Right lobe of liver (tissue), 6 donors: ENCODE results near the gene HSPA1L. TPM values are rescaled to one million over a fixed set of nuclear protein-coding genes. Genes with fewer than 3 reads are reported as not detected.

Experiments used
- ATAC-seq, 4 donors: fragments of 200-7000 bp; cut with Tn5 transposase; one replicate each; pipeline ENCODE4 v1.9.1; 2020; ENCODE audit warnings: mild to moderate bottlenecking in 4 of 4, moderate library complexity in 4 of 4
- DNase-seq, 3 donors: peaks; one replicate each; pipeline ENCODE4 v3.0.0-alpha.2; 2020
- H3K27ac ChIP-seq, 3 donors: fragments of 200-600 bp; one replicate each; pipeline ENCODE4 v1.8.0; 2022
- H3K27me3 ChIP-seq, 2 donors: fragments of 200-600 bp; one replicate each; pipeline ENCODE4 v1.8.0; 2022
- H3K36me3 ChIP-seq, 4 donors: fragments of 200-600 bp; sonication (generic) in 1 of 4; one replicate each; pipeline versions ENCODE4 v1.5.1 to v1.8.0; 2017 to 2022; ENCODE audit warnings: control low read depth in 1 of 4
- H3K4me1 ChIP-seq, 4 donors: fragments of 200-600 bp; sonication (generic) in 1 of 4; one replicate each; pipeline versions ENCODE4 v1.5.1 to v1.8.0; 2017 to 2022; ENCODE audit warnings: control low read depth in 1 of 4
- H3K4me3 ChIP-seq, 3 donors: fragments of 200-600 bp; one replicate each; pipeline ENCODE4 v1.8.0; 2022
- H3K9me3 ChIP-seq, 4 donors: fragments of 200-600 bp; sonication (generic) in 1 of 4; one replicate each; pipeline versions ENCODE4 v1.5.1 to v1.8.0; 2017 to 2022; ENCODE audit warnings: control low read depth in 1 of 4
- CTCF ChIP-seq, 4 donors: fragments of 200-600 bp in 3 of 4; fragments of 450-650 bp in 1 of 4; IDR thresholded peaks; one replicate each; pipeline versions ENCODE4 v1.5.1 to v1.8.0; 2016 to 2022; ENCODE audit warnings: antibody characterized with exemption in 4 of 4, mild to moderate bottlenecking in 2 of 4
- POLR2A ChIP-seq: fragments of 450-650 bp; IDR thresholded peaks from one replicate; pipeline ENCODE4 v1.6.1; 2017; ENCODE audit warnings: antibody characterized with exemption, mild to moderate bottlenecking
- WGBS: methylation state at CpG from one replicate; pipeline ENCODE4 v1.1.6; 2018; ENCODE audit warnings: low coverage, low lambda C conversion rate; ENCODE audit not compliant: insufficient coverage; ENCODE audit errors: missing lambda C conversion rate; 5-methylcytosine and 5-hydroxymethylcytosine counted together
- intact Hi-C, 2 donors: fragments of 100-400 bp; cut with DNase I; formaldehyde crosslinking; loops; one replicate each; pipeline versions ENCODE4 v1.11.2 to v1.14.1; 2022
- total RNA-seq, 6 experiments: library from RNA; depleted of rRNA in 2 of 6; stranded (reverse); fragments of >200 nt in 2 of 6; fragmentation: NEBNext Ultra II Directional in 3 of 6; extraction: Animal tissue kit (Norgen Biotek cat#: 25700) in 3 of 6; gene quantifications; one replicate each; pipeline versions ENCODE4 v1.1.0 to v1.2.4, GENCODE V29; 2016 to 2023
- donor health status: DM: no; HTN: yes; CAD: no.
- donor health status: DM: no; HTN: no; CAD: no.
- donor health status: DM: no; HTN: no; CAD: no.
- donor health status: DM: no; HTN: yes; CAD: no.
- donor health status: DM: no; HTN: yes; CAD: no.

The HSPA1L gene
- total RNA-seq, 6 experiments from 2014 or later: 0.37 to 1.2 (median 0.56) TPM

- Histone ChIP-seq H3K4me1 (peaks cover 0 to 30% (median 6%) of the 10 kb centered on the region in 4 donors), H3K27me3 (no peaks in the 10 kb centered on the region), H3K4me3 (no peak overlapping the region), H3K9me3 (no peaks in the 10 kb centered on the region), H3K27ac (peak overlapping the region; percentile 52 to 61 (median 58)), H3K36me3 (peaks cover 0 to 24% (median 9%) of the 10 kb centered on the region in 4 donors)
- DNase-seq (no peak), ATAC-seq (no peak)
- intact Hi-C loops: loop anchor here (10.0 kb wide), 1 partner anchor 57 kb away; no protein-coding TSS in a partner anchor
- 93% methylated on average over 3 of the region's 5 CpGs for WGBS
- TF ChIP-seq CTCF (IDR thresholded peaks at IDR 0.05) (no peak), POLR2A (no peak)
Observed at GRCh38 chr6:31777667-31778050, 37.4 kb downstream of the HSPA1L start.

- ATAC-seq: peak; percentile 69 to 85 (median 79)
- peak within 1 kb of the TSS; percentile 1 to 23 (median 18) for H3K4me3 ChIP-seq
- intact Hi-C loops: loop anchor here (10.0 kb wide), 1 partner anchor 58 kb away; no protein-coding TSS in a partner anchor
Observed at GRCh38 chr6:31776989-31777666, 38.0 kb downstream of the HSPA1L start, which contains the start of gene VWA7. VWA7 (minus strand) TSS chr6:31777328; CDS start chr6:31776779, 549 bp downstream.

DNA sequence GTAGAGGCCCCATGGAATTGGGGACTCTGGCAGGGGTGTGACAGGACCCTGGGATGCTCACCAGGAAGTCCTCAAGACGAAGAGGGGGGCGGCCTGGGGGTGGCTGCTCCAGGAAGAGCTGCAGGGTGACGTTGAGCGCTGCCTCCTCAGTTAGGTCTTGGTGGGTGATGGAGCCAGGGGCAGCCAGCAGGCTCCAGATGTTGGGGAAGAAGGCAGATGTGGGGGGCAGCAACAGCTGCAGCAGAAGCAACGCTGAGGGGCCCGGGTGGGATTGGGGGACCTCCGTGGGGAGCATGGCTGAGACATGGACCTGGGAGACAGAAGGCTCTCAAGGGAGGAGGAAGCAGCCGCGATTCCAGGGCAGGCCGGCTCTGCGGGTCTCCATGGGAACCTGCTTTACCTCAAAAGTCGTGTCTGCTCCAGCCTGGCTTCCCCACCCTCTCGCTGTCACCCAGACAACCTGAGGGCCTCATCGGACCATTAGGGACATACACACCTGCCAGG is 38.5 kb downstream of the HSPA1L start:
- no peak for TF ChIP-seq CTCF (IDR thresholded peaks at IDR 0.05)
- no peak for TF ChIP-seq POLR2A
- DNase-seq (no peak), ATAC-seq (peak in 3 of 4 donors; percentile 1 to 3 (median 2))
- intact Hi-C loops: loop anchor here (10.0 kb wide), 1 partner anchor 58 kb away; no protein-coding TSS in a partner anchor
- H3K9me3 ChIP-seq: no peaks in the 10 kb centered on the region
- no peaks in the 10 kb centered on the region for H3K27me3 ChIP-seq
- peaks cover 0 to 18% (median 8%) of the 10 kb centered on the region in 4 donors for H3K36me3 ChIP-seq
- H3K4me1 ChIP-seq: peaks cover 0 to 30% (median 6%) of the 10 kb centered on the region in 4 donors
- peak overlapping the region; percentile 1 to 23 (median 18) for H3K4me3 ChIP-seq
- 0% methylated on average over 3 of the region's 14 CpGs for WGBS
- H3K27ac ChIP-seq: peak overlapping the region; percentile 52 to 61 (median 58)

More at GRCh38 chr6:31776989-31777666, 38.0 kb downstream of the HSPA1L start, which contains the start of gene VWA7:
- no peaks in the 10 kb centered on the region for H3K27me3 ChIP-seq
- peaks cover 0 to 30% (median 6%) of the 10 kb centered on the region in 4 donors for H3K4me1 ChIP-seq
- peak; percentile 90 to 95 (median 93) for DNase-seq
- WGBS: 17% methylated on average over 7 of the region's 15 CpGs
- peaks cover 0 to 23% (median 8%) of the 10 kb centered on the region in 4 donors for H3K36me3 ChIP-seq
- TF ChIP-seq POLR2A: peak; percentile 29
- TF ChIP-seq CTCF (IDR thresholded peaks at IDR 0.05): no peak
- H3K27ac ChIP-seq: peak within 1 kb of the TSS; percentile 52 to 61 (median 58)
- no peaks in the 10 kb centered on the region for H3K9me3 ChIP-seq

GRCh38 chr6:31775633-31776484 is 39.2 kb downstream of the HSPA1L start:
- intact Hi-C loops: loop anchor here (10.0 kb wide), 1 partner anchor 59 kb away; no protein-coding TSS in a partner anchor
- ATAC-seq (peak; percentile 1 to 24 (median 10)), DNase-seq (peak in 2 of 3 donors; percentile 75 to 79)
- Histone ChIP-seq H3K36me3 (peaks cover 0 to 13% (median 7%) of the 10 kb centered on the region in 4 donors), H3K27me3 (no peaks in the 10 kb centered on the region), H3K9me3 (no peaks in the 10 kb centered on the region), H3K4me1 (peaks cover 0 to 30% (median 6%) of the 10 kb centered on the region in 4 donors), H3K27ac (peak overlapping the region; percentile 52 to 61 (median 58)), H3K4me3 (no peak overlapping the region)
- TF ChIP-seq POLR2A (no peak), CTCF (IDR thresholded peaks at IDR 0.05) (no peak)
- 67% methylated on average over 7 of the region's 32 CpGs for WGBS
